HG03354 (cell line): Measurements from ENCODE around the gene SUGCT.

Experiments
- ATAC-seq: cut with Tn5 transposase; IDR thresholded peaks from one replicate; pipeline ENCODE4 v1.9.1; 2021; ENCODE audit warnings: mild to moderate bottlenecking; ENCODE audit not compliant: unreplicated experiment, poor library complexity, severe bottlenecking

SUGCT gene

GRCh38 chr7:40306025-40306424 lies 171.2 kb downstream of the SUGCT start:
- ATAC-seq: no peak

- no peak for ATAC-seq
Observed at GRCh38 chr7:40306596-40306995, 171.8 kb downstream of the SUGCT start.

DNA sequence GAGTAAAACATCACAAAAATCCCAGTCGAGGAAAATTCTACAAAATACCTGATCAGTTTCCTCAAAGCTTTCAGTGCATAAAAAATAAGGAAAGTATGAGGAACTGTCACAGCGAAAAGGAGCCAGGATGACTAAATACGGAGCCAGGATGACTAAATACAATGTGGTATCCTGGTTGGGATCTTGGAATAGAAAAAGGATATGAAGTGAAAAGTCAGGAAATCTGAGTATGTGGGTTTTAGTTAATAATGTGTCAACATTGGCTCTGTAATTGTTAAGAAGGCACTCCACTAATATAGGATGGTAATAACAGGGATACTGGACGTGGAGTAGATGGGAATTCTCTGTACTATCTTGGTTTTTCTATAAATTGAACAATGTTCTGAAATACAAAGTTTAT lies 175.5 kb downstream of the SUGCT start:
- no peak for ATAC-seq

- peak; percentile 100 for ATAC-seq
Observed at GRCh38 chr7:40311307-40311706, 176.5 kb downstream of the SUGCT start.

DNA sequence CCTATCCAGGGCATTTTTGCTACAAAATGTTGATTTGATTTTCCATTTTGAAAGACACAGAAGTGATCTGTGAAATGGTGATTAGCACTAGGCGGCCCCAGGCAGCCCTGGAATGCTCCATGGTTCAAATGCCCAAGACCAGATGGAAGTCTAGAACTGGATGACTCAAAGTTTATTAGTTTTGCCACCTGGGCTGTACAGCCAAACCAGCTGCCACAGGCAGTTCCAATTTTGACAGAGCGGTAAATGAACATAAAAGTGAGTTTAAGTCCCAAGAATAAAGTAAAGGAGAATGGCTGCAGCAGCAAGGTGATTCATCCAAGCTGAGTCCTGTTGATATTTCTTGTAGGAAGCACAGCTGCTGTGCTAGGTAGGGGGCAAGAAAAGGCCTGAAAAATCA lies 180.5 kb downstream of the SUGCT start:
- no peak for ATAC-seq

GRCh38 chr7:40316176-40316575 lies 181.4 kb downstream of the SUGCT start:
- no peak for ATAC-seq

- no peak for ATAC-seq
Observed at GRCh38 chr7:40324914-40325313, 190.1 kb downstream of the SUGCT start.

DNA sequence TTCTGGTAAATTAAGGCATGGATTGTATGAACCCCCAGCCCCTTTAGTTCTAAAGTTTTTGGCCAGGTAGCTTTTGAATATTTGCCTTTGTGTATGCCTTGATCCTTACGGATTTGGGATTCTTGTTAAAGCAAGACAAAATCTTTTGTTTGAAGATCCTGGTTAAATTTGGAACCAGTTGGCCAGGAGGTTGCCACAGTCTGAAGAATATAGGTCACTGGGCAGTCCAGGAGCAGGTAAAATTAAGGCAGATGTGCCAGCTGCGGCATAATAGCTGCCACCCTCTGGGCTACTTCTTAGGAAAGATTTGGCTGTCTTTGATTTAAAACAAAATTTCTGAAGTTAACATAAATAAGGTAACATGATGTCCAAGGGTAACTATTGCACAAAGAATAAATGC lies 192.3 kb downstream of the SUGCT start:
- ATAC-seq: no peak

GRCh38 chr7:40327873-40328272 lies 193.1 kb downstream of the SUGCT start:
- ATAC-seq: no peak

- ATAC-seq: peak; percentile 74
Observed at GRCh38 chr7:40329601-40330153, 194.9 kb downstream of the SUGCT start.

GRCh38 chr7:40330408-40330807 lies 195.6 kb downstream of the SUGCT start:
- ATAC-seq: no peak

- no peak for ATAC-seq
Observed at GRCh38 chr7:40331915-40332314, 197.1 kb downstream of the SUGCT start.

DNA sequence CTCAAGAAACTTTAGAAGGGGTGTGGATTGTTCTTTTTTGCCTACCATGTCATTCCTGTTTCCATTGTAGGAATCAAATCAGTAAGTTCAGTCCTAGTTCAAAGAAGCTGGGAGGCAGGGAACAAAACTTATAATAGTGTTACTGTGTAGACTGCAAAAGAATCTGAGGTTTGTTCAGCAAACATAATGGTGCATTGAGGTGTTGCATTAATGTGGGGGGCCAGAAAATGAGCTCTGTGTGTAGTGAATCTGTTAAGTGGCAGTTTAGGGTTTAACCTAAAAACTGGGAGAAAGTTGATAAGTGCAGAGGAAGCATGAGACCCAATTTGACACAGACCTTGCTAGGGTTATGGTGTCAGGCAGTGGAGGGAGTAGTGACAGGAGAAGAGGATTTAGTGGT lies 197.7 kb downstream of the SUGCT start:
- no peak for ATAC-seq

DNA sequence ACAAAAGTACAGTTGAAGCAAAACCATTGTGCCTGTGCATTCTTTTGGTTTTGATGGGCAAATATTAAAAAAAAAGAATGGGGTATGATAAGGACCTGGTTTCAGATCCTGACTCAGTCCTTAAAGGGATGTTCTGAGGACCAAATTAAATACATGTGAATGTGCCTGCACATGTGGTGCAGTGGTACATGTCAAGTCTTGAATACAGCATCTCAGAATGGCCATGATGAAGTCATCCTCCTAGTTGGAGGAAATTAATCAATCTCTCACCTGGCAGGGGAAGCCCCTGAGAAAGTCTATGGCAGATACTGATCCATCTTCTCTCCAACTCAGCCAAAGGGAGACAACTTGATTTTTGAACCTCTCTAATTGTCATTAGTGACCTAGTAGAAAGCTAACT lies 207.0 kb downstream of the SUGCT start:
- no peak for ATAC-seq

- ATAC-seq: no peak
Observed at GRCh38 chr7:40346554-40346953, 211.7 kb downstream of the SUGCT start.

GRCh38 chr7:40348126-40348728 lies 213.4 kb downstream of the SUGCT start:
- no peak for ATAC-seq

DNA sequence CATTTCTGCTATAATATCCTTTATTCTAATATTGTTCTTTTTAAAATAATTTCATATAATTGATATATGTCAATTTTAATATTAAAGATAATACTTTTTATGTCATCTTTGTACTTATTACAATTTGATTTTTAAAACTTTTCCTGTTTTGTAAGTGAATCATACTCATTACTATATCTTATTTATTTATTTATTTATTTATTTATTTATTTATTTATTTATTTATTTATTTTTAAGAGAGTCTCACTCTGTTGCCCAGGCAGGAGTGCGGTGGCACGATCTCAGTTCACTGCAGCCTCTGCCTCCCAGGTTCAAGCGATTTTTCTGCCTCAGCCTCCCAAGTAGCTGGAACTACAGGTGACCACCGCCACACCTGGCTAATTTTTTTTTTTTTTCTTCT lies 215.3 kb downstream of the SUGCT start:
- ATAC-seq: no peak

DNA sequence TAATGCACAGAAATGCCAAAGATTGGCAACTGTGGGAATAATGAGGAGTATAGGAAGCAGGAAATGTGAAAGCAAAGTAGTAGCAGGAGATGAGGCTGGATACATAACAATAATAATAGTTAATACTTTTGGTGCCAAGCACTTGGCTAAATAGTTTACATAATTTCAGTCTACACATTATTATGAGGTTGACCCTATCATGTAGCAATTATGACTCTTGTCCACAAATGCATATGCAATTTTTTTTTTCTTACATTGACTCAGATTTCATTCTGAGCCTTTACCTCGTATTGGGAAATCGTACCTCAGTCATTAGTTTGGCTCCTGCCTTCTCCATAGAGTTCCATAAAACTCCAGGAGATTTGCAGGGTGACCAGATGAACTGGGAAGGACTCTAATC lies 219.9 kb downstream of the SUGCT start:
- no peak for ATAC-seq

DNA sequence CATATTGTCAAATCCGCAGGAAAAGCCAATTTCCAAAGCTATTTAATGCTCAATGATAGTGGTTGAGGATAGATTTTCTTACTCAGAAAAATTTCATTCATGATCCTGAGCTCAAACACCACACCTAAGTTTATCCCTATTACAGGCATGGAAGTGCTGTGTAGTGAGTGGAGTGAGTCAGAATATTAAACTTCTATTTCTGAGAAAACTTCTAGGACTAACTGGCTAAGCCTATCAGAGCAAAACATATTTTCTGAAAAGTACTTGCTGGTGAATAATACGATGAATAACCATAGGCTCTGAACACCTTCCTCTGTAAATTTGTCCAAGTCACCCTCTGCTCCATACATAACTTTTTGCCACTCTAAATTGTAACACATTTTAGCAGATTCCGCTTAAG lies 221.5 kb downstream of the SUGCT start:
- ATAC-seq: no peak

- ATAC-seq: no peak
Observed at GRCh38 chr7:40356871-40357709, 222.3 kb downstream of the SUGCT start.

GRCh38 chr7:40369641-40370277 lies 235.0 kb downstream of the SUGCT start:
- ATAC-seq: no peak
